ENCODE data around the gene TMTC4.
"Not testable (repeated sequence)": the region's sequence is repeated elsewhere in the genome, so short reads cannot be mapped to it uniquely, and the experiment has no call there.

TMTC4 gene

DNA sequence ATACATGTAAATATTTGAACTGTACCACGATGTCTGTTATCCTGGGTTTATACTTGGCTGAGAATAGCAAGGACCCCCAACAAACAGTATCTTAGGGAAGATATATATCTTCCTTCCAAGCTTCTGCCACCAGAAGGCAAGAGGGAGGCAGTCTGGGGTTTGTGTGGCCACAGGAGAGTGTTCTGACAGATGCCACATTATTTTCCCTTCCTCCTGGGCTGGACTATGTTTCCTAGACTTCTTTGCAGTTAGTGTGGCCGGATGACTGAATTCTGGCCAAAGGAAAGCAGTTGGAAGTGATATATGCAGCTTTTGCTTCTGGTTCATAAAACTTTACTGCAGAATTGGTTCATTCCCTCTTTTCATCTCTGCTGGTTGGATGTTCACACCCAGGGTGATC is 39.9 kb upstream of the TMTC4 start:
- no peak overlapping the region for H2BK12ac ChIP-seq (ENCODE audit: low read length)
- H3K4me3 ChIP-seq (ENCODE audit: low read depth, low read length) = no peak overlapping the region
- no peaks in the 10 kb centered on the region for H3K4me1 ChIP-seq (ENCODE audit: control insufficient read depth in 1 of 2, insufficient read depth in 2 of 2, low read length in 2 of 2)
- no peak overlapping the region for H3K23ac ChIP-seq (ENCODE audit: low read length)
- no peaks in the 10 kb centered on the region for H3K79me1 ChIP-seq (ENCODE audit: low read length)
- H3K36me3 ChIP-seq (ENCODE audit: control insufficient read depth in 1 of 2, insufficient read depth in 2 of 2, low read length in 2 of 2) = no peaks in the 10 kb centered on the region
- no peaks in the 10 kb centered on the region for H3K27me3 ChIP-seq (ENCODE audit: insufficient read depth, low read length)
- H4K91ac ChIP-seq (ENCODE audit: low read depth, low read length) = no peak overlapping the region
- H3K4ac ChIP-seq (ENCODE audit: low read depth, low read length) = no peak overlapping the region
- no CpG with 5 or more reads among the region's 2 CpGs for WGBS (ENCODE audit: extremely low coverage, insufficient coverage, insufficient read length)
- H3K79me2 ChIP-seq (ENCODE audit: control insufficient read depth, insufficient read depth, low read length, poor library complexity) = no peaks in the 10 kb centered on the region
- H3K9ac ChIP-seq (ENCODE audit: low read length) = peak overlapping the region; percentile 5
- H2BK5ac ChIP-seq (ENCODE audit: low read depth, low read length, poor library complexity) = no peak overlapping the region
- no peak overlapping the region for H4K8ac ChIP-seq (ENCODE audit: low read depth, low read length)
- H3K27ac ChIP-seq (ENCODE audit: low read depth, low read length) = no peak overlapping the region
- no peak overlapping the region for H2BK120ac ChIP-seq (ENCODE audit: insufficient read depth, low read length, poor library complexity)
- H3K4me2 ChIP-seq (ENCODE audit: low read length) = no peak overlapping the region
- no peak overlapping the region for H2AFZ ChIP-seq (ENCODE audit: insufficient read depth, low read length, poor library complexity)
- DNase-seq = no peak
- H2AK5ac ChIP-seq (ENCODE audit: low read length) = no peak overlapping the region
- H4K12ac ChIP-seq (ENCODE audit: low read depth, low read length) = no peak overlapping the region
- H3K9me3 ChIP-seq (ENCODE audit: insufficient read depth, low read depth, low read length) = no peaks in the 10 kb centered on the region
- no peak overlapping the region for H3K14ac ChIP-seq (ENCODE audit: low read length)
- H3K18ac ChIP-seq (ENCODE audit: low read length) = no peak overlapping the region

GRCh38 chr13:100710176-100710575 is 35.6 kb upstream of the TMTC4 start:
- Histone ChIP-seq H4K8ac (ENCODE audit: low read depth, low read length) (no peak overlapping the region), H3K9ac (ENCODE audit: low read length) (no peak overlapping the region)

DNA sequence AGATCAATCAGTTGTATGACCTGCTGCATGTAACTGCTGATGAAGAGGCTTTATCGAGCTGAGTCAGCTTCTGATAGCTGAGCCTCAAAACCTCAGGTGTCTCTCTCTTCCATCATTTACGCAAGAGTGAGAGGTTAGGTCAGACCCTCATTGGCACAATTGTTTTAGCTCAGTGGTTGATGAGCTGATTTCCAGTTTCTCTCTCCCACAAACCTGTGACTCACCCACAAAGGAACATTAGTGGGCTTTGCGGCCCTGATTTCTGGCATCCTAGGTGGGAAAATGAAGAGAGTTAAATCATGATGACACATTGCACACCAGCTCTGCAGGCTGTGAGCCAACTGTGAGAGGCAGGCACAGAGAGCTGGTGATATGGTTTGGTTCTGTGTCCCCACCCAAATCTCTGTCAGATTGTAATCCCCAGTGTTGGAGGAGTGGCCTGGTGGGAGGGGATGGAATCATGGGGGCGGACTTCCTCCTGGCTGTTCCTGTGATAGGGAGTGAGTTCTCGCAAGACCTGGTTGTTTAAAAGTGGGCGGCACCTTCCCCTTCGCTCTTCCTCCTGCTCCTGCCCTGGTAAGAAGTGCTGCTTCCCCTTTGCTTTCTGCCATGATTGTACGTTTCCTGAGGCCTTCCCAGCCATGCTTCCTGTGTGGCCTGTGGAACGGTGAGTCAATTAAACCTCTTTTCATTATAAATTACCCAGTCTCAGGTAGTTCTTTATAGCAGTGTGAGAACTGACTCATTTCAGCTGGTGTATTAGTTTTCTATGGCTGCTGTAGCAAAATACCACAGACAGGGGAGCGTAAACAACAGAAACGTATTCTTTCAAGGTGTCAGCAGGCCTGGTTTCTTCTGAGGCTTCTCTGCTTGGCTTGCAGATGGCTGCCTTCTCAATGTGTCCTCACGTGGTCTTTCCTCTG is 33.5 kb upstream of the TMTC4 start:
- Histone ChIP-seq H3K36me3 (ENCODE audit: control insufficient read depth in 1 of 2, insufficient read depth in 2 of 2, low read length in 2 of 2) (no peaks in the 10 kb centered on the region), H4K91ac (ENCODE audit: low read depth, low read length) (no peak overlapping the region), H3K79me1 (ENCODE audit: low read length) (no peaks in the 10 kb centered on the region), H3K23ac (ENCODE audit: low read length) (no peak overlapping the region), H3K4me2 (ENCODE audit: low read length) (no peak overlapping the region), H3K27me3 (ENCODE audit: insufficient read depth, low read length) (no peaks in the 10 kb centered on the region), H2AFZ (ENCODE audit: insufficient read depth, low read length, poor library complexity) (no peak overlapping the region), H3K9me3 (ENCODE audit: insufficient read depth, low read depth, low read length) (no peaks in the 10 kb centered on the region), H4K8ac (ENCODE audit: low read depth, low read length) (no peak overlapping the region), H3K27ac (ENCODE audit: low read depth, low read length) (no peak overlapping the region), H3K18ac (ENCODE audit: low read length) (no peak overlapping the region), H3K4me1 (ENCODE audit: control insufficient read depth in 1 of 2, insufficient read depth in 2 of 2, low read length in 2 of 2) (no peaks in the 10 kb centered on the region), H2BK12ac (ENCODE audit: low read length) (no peak overlapping the region), H2AK5ac (ENCODE audit: low read length) (no peak overlapping the region), H2BK120ac (ENCODE audit: insufficient read depth, low read length, poor library complexity) (no peak overlapping the region), H2BK5ac (ENCODE audit: low read depth, low read length, poor library complexity) (no peak overlapping the region), H3K4me3 (ENCODE audit: low read depth, low read length) (no peak overlapping the region), H3K14ac (ENCODE audit: low read length) (no peak overlapping the region), H3K9ac (ENCODE audit: low read length) (no peak overlapping the region), H3K79me2 (ENCODE audit: control insufficient read depth, insufficient read depth, low read length, poor library complexity) (no peaks in the 10 kb centered on the region), H3K4ac (ENCODE audit: low read depth, low read length) (no peak overlapping the region), H4K12ac (ENCODE audit: low read depth, low read length) (no peak overlapping the region)
- no CpG with 5 or more reads among the region's 12 CpGs for WGBS (ENCODE audit: extremely low coverage, insufficient coverage, insufficient read length)
- DNase-seq = no peak

More at GRCh38 chr13:100710176-100710575, 35.6 kb upstream of the TMTC4 start:
- Histone ChIP-seq H2AFZ (ENCODE audit: insufficient read depth, low read length, poor library complexity) (no peak overlapping the region), H3K36me3 (ENCODE audit: control insufficient read depth in 1 of 2, insufficient read depth in 2 of 2, low read length in 2 of 2) (no peaks in the 10 kb centered on the region), H2BK12ac (ENCODE audit: low read length) (no peak overlapping the region), H2BK120ac (ENCODE audit: insufficient read depth, low read length, poor library complexity) (no peak overlapping the region), H2AK5ac (ENCODE audit: low read length) (no peak overlapping the region), H3K18ac (ENCODE audit: low read length) (no peak overlapping the region), H3K27ac (ENCODE audit: low read depth, low read length) (no peak overlapping the region), H4K91ac (ENCODE audit: low read depth, low read length) (no peak overlapping the region), H3K79me2 (ENCODE audit: control insufficient read depth, insufficient read depth, low read length, poor library complexity) (no peaks in the 10 kb centered on the region), H3K4me1 (ENCODE audit: control insufficient read depth in 1 of 2, insufficient read depth in 2 of 2, low read length in 2 of 2) (no peaks in the 10 kb centered on the region), H3K4ac (ENCODE audit: low read depth, low read length) (no peak overlapping the region), H4K12ac (ENCODE audit: low read depth, low read length) (no peak overlapping the region), H3K79me1 (ENCODE audit: low read length) (no peaks in the 10 kb centered on the region), H3K9me3 (ENCODE audit: insufficient read depth, low read depth, low read length) (no peaks in the 10 kb centered on the region), H3K4me2 (ENCODE audit: low read length) (no peak overlapping the region), H3K14ac (ENCODE audit: low read length) (no peak overlapping the region), H3K23ac (ENCODE audit: low read length) (no peak overlapping the region), H3K27me3 (ENCODE audit: insufficient read depth, low read length) (no peaks in the 10 kb centered on the region), H2BK5ac (ENCODE audit: low read depth, low read length, poor library complexity) (no peak overlapping the region), H3K4me3 (ENCODE audit: low read depth, low read length) (no peak overlapping the region)
- WGBS (ENCODE audit: extremely low coverage, insufficient coverage, insufficient read length) = no CpG with 5 or more reads among the region's 5 CpGs
- DNase-seq = peak in 1 of 2 donors; percentile 27

- not testable (repeated sequence) for H3K4me2 ChIP-seq (ENCODE audit: low read length); H2AFZ ChIP-seq (ENCODE audit: insufficient read depth, low read length, poor library complexity); DNase-seq; H3K9ac ChIP-seq (ENCODE audit: low read length); H3K27me3 ChIP-seq (ENCODE audit: insufficient read depth, low read length); H4K12ac ChIP-seq (ENCODE audit: low read depth, low read length); H3K4me3 ChIP-seq (ENCODE audit: low read depth, low read length); H2AK5ac ChIP-seq (ENCODE audit: low read length); H3K9me3 ChIP-seq (ENCODE audit: insufficient read depth, low read depth, low read length); H3K36me3 ChIP-seq (ENCODE audit: control insufficient read depth in 1 of 2, insufficient read depth in 2 of 2, low read length in 2 of 2); H2BK120ac ChIP-seq (ENCODE audit: insufficient read depth, low read length, poor library complexity); H3K18ac ChIP-seq (ENCODE audit: low read length); H3K14ac ChIP-seq (ENCODE audit: low read length); H3K79me2 ChIP-seq (ENCODE audit: control insufficient read depth, insufficient read depth, low read length, poor library complexity); H3K23ac ChIP-seq (ENCODE audit: low read length); H4K8ac ChIP-seq (ENCODE audit: low read depth, low read length); H3K4me1 ChIP-seq (ENCODE audit: control insufficient read depth in 1 of 2, insufficient read depth in 2 of 2, low read length in 2 of 2); H3K4ac ChIP-seq (ENCODE audit: low read depth, low read length); H2BK5ac ChIP-seq (ENCODE audit: low read depth, low read length, poor library complexity); H4K91ac ChIP-seq (ENCODE audit: low read depth, low read length); H2BK12ac ChIP-seq (ENCODE audit: low read length); H3K27ac ChIP-seq (ENCODE audit: low read depth, low read length); H3K79me1 ChIP-seq (ENCODE audit: low read length)
- no CpG with 5 or more reads among the region's 16 CpGs for WGBS (ENCODE audit: extremely low coverage, insufficient coverage, insufficient read length)
Measured at GRCh38 chr13:100698331-100698730, 23.7 kb upstream of the TMTC4 start.
